BJ (cell line): Measurements from ENCODE around the gene C16orf96. TPM values are rescaled to one million over a fixed set of nuclear protein-coding genes. Genes with fewer than 3 reads are reported as not detected.

Experiments used
- CTCF ChIA-PET: fragments of 350-600 bp; formaldehyde crosslinking; extraction: SDS; loops from one replicate; lab custom pipeline; 2021; ENCODE audit warnings: antibody characterized with exemption, inconsistent platforms; lab: Yijun Ruan, JAX
- POLR2A ChIA-PET: fragments of 300-600 bp; sonication (Branson Sonifier 250); formaldehyde crosslinking; extraction: SDS; loops from one replicate; lab custom pipeline; 2021; ENCODE audit warnings: antibody characterized with exemption; lab: Charles Lee
- DNase-seq: peaks from one replicate; pipeline ENCODE4 v3.0.0-alpha.2; 2011; ENCODE audit warnings: low read depth
- H3K27me3 ChIP-seq: 2 replicates; pipeline ENCODE4 v1.6.0; 2011; ENCODE audit warnings: low read length; ENCODE audit not compliant: control insufficient read depth, insufficient read depth
- H3K36me3 ChIP-seq: 2 replicates; pipeline ENCODE4 v1.5.1; 2011; ENCODE audit warnings: low read length; ENCODE audit not compliant: control insufficient read depth, insufficient read depth
- H3K4me3 ChIP-seq: 2 replicates; pipeline ENCODE4 v1.5.1; 2011; ENCODE audit warnings: low read depth, mild to moderate bottlenecking, control low read depth, low read length
- CTCF ChIP-seq: IDR thresholded peaks from 2 replicates; pipeline ENCODE4 v1.5.1; 2011; ENCODE audit warnings: low read depth, mild to moderate bottlenecking, control low read depth, inconsistent platforms, low read length, moderate library complexity; ENCODE audit not compliant: insufficient read depth
- polyA plus RNA-seq: library from polyadenylated mRNA; depleted of rRNA; stranded (reverse); fragments of >200 nt; gene quantifications from 2 replicates; pipeline ENCODE4 v1.2.3, GENCODE V29; 2011

C16orf96 gene
- polyA plus RNA-seq, 1 experiment, result not detected

- H3K4me3 ChIP-seq, result no peak overlapping the region
- DNase-seq, result no peak
These were observed 84.6 kb downstream of the C16orf96 start for GRCh38 chr16:4640572-4641305.

GRCh38 chr16:4641306-4641687 lies 85.2 kb downstream of the C16orf96 start:
- POLR2A ChIA-PET, result no interaction called here
- Histone ChIP-seq H3K27me3 (no peaks in the 10 kb centered on the region), H3K4me3 (no peak overlapping the region), H3K36me3 (peaks cover 3% of the 10 kb centered on the region; the same call in 1 of the 2 replicates)
- CTCF ChIA-PET, result interaction anchor here (1.4 to 2.1 kb wide), 2 partner anchors 9 to 17 kb away, joined by 5 to 7 read pairs; partner anchors contain the start of gene MGRN1
- no peak for TF ChIP-seq CTCF
- no peak for DNase-seq

More at GRCh38 chr16:4640572-4641305, 84.6 kb downstream of the C16orf96 start:
- TF ChIP-seq CTCF, result no peak
- Histone ChIP-seq H3K36me3 (peaks cover 3% of the 10 kb centered on the region; the same call in 1 of the 2 replicates), H3K27me3 (no peaks in the 10 kb centered on the region)
- POLR2A ChIA-PET, result no interaction called here
- CTCF ChIA-PET, result interaction anchor here (1.2 to 2.1 kb wide), 3 partner anchors 10 to 17 kb away, joined by 4 to 7 read pairs (median 5); partner anchors contain the start of gene MGRN1

GRCh38 chr16:4641895-4642294 lies 85.8 kb downstream of the C16orf96 start:
- ChIA-PET POLR2A (no interaction called here), CTCF (interaction anchor here (1.4 to 2.1 kb wide), 2 partner anchors 8 to 18 kb away, joined by 5 to 7 read pairs; partner anchors contain the start of gene MGRN1)
- Histone ChIP-seq H3K27me3 (no peaks in the 10 kb centered on the region), H3K36me3 (peaks cover 7% of the 10 kb centered on the region; the same call in 1 of the 2 replicates), H3K4me3 (no peak overlapping the region)
- TF ChIP-seq CTCF, result no peak
- no peak for DNase-seq

- CTCF ChIA-PET, result no interaction called here
- no peak overlapping the region for H3K4me3 ChIP-seq
- no peaks in the 10 kb centered on the region for H3K27me3 ChIP-seq
- DNase-seq, result no peak
- TF ChIP-seq CTCF, result no peak
- H3K36me3 ChIP-seq, result peaks cover 22% of the 10 kb centered on the region
- POLR2A ChIA-PET, result no interaction called here
These were observed 90.9 kb downstream of the C16orf96 start for GRCh38 chr16:4646773-4647643.

GRCh38 chr16:4647644-4647980 lies 91.5 kb downstream of the C16orf96 start:
- no peak for DNase-seq
- TF ChIP-seq CTCF, result no peak
- Histone ChIP-seq H3K4me3 (no peak overlapping the region), H3K36me3 (peaks cover 26% of the 10 kb centered on the region), H3K27me3 (no peaks in the 10 kb centered on the region)
- POLR2A ChIA-PET, result no interaction called here
- CTCF ChIA-PET, result no interaction called here
